BE2C (cell line): ENCODE results near the gene HECTD2.

ENCODE experiments used
- DNase-seq: peaks from one replicate; pipeline ENCODE4 v3.0.0-alpha.2; 2020
- H3K27me3 ChIP-seq: fragments of 250-450 bp; sonication (Bioruptor Pico); 2 replicates; pipeline ENCODE4 v1.5.1; 2020; ENCODE audit warnings: mild to moderate bottlenecking
- H3K36me3 ChIP-seq: fragments of 250-450 bp; sonication (Bioruptor Pico); 2 replicates; pipeline ENCODE4 v1.5.1; 2020; ENCODE audit warnings: mild to moderate bottlenecking
- H3K4me1 ChIP-seq: fragments of 250-450 bp; sonication (Bioruptor Pico); 2 replicates; pipeline ENCODE4 v1.5.1; 2020
- H3K4me3 ChIP-seq: 2 replicates; pipeline ENCODE4 v1.5.1; 2011; ENCODE audit warnings: low read depth, low read length
- H3K9me3 ChIP-seq: fragments of 250-450 bp; sonication (Bioruptor Pico); 2 replicates; pipeline ENCODE4 v1.5.1; 2020
- TF ChIP-seq, protein P1 (sequence below): IDR thresholded peaks from 2 replicates; pipeline ENCODE4 v1.5.1; 2012; ENCODE audit warnings: mild to moderate bottlenecking, low read depth, low read length

The HECTD2 gene

GRCh38 chr10:91464500-91464899, 54.4 kb downstream of the HECTD2 start:
- no peak for DNase-seq
- TF ChIP-seq, protein P1, sequence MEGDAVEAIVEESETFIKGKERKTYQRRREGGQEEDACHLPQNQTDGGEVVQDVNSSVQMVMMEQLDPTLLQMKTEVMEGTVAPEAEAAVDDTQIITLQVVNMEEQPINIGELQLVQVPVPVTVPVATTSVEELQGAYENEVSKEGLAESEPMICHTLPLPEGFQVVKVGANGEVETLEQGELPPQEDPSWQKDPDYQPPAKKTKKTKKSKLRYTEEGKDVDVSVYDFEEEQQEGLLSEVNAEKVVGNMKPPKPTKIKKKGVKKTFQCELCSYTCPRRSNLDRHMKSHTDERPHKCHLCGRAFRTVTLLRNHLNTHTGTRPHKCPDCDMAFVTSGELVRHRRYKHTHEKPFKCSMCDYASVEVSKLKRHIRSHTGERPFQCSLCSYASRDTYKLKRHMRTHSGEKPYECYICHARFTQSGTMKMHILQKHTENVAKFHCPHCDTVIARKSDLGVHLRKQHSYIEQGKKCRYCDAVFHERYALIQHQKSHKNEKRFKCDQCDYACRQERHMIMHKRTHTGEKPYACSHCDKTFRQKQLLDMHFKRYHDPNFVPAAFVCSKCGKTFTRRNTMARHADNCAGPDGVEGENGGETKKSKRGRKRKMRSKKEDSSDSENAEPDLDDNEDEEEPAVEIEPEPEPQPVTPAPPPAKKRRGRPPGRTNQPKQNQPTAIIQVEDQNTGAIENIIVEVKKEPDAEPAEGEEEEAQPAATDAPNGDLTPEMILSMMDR = no peak
- Histone ChIP-seq H3K4me3 (no peak overlapping the region), H3K36me3 (peaks cover 2% of the 10 kb centered on the region), H3K27me3 (no peaks in the 10 kb centered on the region), H3K9me3 (no peaks in the 10 kb centered on the region), H3K4me1 (peaks cover 6% of the 10 kb centered on the region)

GRCh38 chr10:91465261-91465660, 55.1 kb downstream of the HECTD2 start:
- Histone ChIP-seq H3K36me3 (peaks cover 2% of the 10 kb centered on the region), H3K4me3 (no peak overlapping the region), H3K27me3 (no peaks in the 10 kb centered on the region), H3K4me1 (peaks cover 6% of the 10 kb centered on the region), H3K9me3 (no peaks in the 10 kb centered on the region)
- DNase-seq = no peak
- TF ChIP-seq, protein P1 = no peak

GRCh38 chr10:91467114-91467513, 57.0 kb downstream of the HECTD2 start:
- no peak for DNase-seq
- Histone ChIP-seq H3K27me3 (no peaks in the 10 kb centered on the region), H3K9me3 (no peaks in the 10 kb centered on the region), H3K36me3 (peaks cover 2% of the 10 kb centered on the region), H3K4me1 (no peaks in the 10 kb centered on the region), H3K4me3 (no peak overlapping the region)
- TF ChIP-seq, protein P1 = no peak

- Histone ChIP-seq H3K36me3 (no peaks in the 10 kb centered on the region), H3K27me3 (no peaks in the 10 kb centered on the region), H3K4me1 (no peaks in the 10 kb centered on the region), H3K9me3 (no peaks in the 10 kb centered on the region), H3K4me3 (no peak overlapping the region)
- TF ChIP-seq, protein P1 = no peak
- no peak for DNase-seq
These were observed 61.5 kb downstream of the HECTD2 start for GRCh38 chr10:91471602-91472001.

- DNase-seq = no peak
- no peaks in the 10 kb centered on the region for H3K9me3 ChIP-seq
- TF ChIP-seq, protein P1 = no peak
- no peaks in the 10 kb centered on the region for H3K27me3 ChIP-seq
- no peaks in the 10 kb centered on the region for H3K36me3 ChIP-seq
- no peaks in the 10 kb centered on the region for H3K4me1 ChIP-seq
- H3K4me3 ChIP-seq = no peak overlapping the region
These were observed 62.8 kb downstream of the HECTD2 start for GRCh38 chr10:91472911-91473310.

DNA sequence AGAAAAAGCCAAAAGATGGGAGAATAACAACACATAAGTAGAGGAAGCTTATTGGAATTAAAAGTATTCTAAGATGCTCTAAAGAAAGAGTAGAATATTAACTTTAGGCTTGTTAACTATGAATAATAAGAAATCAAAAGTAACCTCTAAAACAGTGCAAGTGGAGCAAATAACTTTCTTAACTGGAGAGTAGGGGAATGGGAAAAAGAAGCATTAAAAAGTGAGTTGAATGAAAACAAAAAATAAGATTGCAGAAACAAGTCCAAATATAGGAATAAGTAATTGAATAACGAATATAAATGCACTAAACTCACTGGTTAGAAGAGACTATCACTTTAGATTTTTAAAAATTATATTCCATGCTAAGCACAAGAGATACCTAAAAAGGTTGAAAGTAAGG, 63.9 kb downstream of the HECTD2 start:
- no peaks in the 10 kb centered on the region for H3K9me3 ChIP-seq
- no peak overlapping the region for H3K4me3 ChIP-seq
- H3K27me3 ChIP-seq = no peaks in the 10 kb centered on the region
- DNase-seq = no peak
- H3K4me1 ChIP-seq = no peaks in the 10 kb centered on the region
- H3K36me3 ChIP-seq = no peaks in the 10 kb centered on the region
- TF ChIP-seq, protein P1 = no peak
